GM18873 (cell line): Measurements from ENCODE around the gene SNX12.
A peak's percentile ranks its signal among the peaks of the same experiment; 100 is the strongest.
"Not testable (repeated sequence)": the region's sequence is repeated elsewhere in the genome, so short reads cannot be mapped to it uniquely, and the experiment has no call there.

ENCODE experiments used
- ATAC-seq: cut with Tn5 transposase; IDR thresholded peaks from one replicate; pipeline ENCODE4 v1.9.1; 2021; ENCODE audit warnings: mild to moderate bottlenecking, moderate library complexity, moderate number of reproducible peaks; ENCODE audit not compliant: unreplicated experiment, low FRiP score

SNX12 gene

DNA sequence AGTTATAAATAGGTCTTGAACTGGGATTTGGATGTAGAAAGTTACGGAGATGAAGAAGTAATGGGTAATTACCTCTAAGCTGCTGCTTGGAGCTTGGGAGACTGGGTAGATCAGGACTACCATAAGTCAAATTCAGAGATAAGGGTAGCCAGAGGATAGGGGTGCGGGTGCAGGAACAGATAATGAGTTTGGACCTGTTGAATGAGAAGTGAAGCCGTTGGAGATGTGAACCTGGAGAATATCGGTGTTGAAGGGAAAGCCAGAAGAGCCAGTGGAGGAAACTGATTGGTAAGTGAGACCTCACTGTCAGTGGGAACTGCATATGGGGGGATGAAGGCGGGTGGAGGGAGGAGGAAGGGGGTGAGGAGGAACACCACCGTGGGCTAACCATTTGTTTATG, 26.9 kb upstream of the SNX12 start:
- no peak for ATAC-seq

DNA sequence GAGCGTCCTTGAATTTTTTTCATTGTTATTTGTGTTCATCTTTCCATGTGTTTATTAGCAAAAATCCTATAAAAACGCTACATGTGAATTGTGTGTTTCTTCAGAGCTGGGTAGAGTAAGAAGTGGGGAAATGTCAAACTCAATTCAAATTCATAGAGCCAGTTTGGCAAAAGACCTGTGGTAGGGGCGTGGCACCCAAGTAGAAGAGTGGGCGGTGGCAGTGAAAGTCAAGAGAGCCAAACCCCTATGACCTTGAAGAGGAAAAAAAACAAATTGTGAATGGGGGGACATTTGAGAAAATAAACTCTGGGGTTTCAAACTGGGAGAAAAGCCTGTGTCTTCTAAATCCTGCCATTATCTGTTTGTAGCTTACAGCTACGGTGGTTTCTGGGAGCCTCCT, 23.1 kb upstream of the SNX12 start:
- no peak for ATAC-seq

DNA sequence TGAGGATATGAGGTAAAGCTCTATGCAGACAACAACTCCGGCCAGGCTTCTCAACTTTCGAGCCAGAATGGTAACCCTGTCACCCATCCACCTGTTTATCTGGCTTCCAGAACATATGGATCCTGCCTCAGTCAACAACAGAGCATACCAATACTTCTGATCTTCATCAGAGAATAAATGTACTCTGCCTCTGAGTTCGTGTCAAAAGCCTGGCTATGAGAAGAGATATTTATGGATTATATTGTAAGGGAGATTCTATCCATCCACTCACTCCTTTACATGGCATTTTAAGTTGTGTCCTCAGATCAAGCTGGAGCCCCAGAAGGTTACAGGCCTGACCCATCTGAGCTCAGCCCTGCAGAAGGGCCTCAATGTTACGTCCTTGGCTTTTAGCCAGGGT, 17.8 kb upstream of the SNX12 start:
- ATAC-seq, result no peak

DNA sequence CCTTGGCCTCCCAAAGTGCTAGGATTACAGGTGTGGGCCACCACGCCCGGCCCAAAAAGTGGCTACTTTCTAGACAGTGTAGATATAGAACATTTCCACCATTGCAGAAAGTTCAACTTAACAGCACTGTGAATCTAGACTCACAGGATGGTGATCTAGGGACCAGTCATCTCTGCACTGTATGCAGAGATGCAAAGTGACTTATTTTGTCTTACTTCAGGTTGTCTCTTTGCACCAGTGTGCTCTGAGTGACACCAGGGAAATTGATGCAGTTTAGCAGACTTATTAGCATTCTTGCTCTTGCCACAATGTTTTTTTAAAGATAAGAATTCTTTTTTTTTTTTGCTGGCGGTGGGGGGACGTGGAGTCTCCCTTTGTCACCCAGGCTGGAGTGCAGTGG, 14.7 kb upstream of the SNX12 start:
- no peak for ATAC-seq

DNA sequence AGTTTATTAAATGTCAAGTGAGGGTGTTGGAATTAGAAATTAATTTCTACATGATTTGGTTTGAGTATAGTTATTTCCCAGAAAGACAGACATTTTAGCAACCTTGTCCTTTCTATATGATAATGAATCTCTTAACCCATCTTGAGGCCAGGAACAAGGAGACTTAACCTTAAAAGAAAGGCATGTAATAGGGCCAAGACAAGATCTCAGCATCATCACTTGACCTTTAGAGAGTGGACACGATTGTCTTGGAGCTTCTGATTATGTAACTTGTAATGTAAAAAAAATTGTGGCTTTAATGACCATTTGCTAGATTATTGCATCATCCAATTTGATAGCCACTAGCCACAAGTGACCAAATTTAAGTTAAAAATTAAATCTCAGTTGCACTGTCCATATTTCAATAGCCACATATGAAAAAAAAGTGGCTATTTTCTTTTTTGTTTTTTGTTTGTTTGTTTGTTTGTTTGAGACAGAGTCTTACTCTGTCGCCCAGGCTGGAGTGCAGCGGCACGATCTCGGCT, 14.1 kb upstream of the SNX12 start:
- ATAC-seq, result no peak

DNA sequence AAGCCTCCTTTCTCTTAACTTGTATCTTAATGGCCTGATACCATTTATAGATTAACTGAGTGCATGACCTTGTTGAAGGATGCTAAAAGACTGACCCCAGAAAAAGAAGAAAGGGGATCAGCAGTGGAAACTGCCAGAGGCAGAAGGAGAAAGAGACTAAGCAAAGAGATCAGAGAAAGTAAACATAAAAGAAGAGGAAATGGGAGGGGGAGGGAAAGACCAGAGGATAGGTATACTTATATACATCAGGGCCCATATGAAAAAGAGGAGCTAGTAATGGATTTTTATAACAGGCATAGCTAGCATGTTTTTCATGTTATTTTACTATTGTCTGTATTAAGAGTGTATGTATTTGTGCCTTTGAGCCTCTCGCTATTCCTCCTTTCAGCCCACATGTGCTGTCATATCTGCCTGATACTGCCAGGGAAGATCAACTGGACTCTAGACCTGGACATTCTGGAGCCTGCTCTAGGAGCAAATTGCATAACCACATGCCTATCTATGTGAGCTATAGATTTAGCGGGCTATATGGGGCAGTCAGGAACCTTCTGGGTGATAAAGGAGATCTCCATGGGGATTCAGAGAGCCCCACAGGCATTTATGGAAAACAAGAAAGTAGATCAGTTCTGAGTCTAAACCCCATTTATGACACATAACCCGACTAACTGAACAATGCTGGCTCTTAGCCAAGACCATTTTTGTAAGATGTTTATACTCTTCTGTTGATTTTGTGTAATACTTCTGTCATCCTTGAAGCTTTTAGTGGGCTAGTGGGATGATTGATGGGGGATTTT, 13.4 kb upstream of the SNX12 start:
- ATAC-seq, result no peak

DNA sequence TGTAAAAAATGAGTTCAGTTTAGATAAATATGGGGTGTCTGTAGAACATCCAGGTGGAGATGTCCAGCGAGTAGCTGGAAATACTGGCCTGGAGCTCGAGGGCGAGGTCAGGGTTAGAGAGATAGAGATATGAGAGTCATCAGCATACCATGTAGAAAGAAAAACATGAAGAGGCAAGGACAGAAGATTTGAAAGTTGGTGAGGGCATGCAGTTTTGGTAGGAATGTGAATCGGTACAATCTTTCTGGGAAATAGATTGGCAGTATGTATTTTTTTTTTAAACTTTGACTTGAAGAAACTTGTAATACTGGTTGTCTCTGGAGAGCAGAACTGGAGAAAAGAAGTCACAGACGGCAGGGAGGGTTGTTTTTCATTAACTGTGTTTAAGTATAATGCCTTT, 2.4 kb upstream of the SNX12 start:
- no peak for ATAC-seq

DNA sequence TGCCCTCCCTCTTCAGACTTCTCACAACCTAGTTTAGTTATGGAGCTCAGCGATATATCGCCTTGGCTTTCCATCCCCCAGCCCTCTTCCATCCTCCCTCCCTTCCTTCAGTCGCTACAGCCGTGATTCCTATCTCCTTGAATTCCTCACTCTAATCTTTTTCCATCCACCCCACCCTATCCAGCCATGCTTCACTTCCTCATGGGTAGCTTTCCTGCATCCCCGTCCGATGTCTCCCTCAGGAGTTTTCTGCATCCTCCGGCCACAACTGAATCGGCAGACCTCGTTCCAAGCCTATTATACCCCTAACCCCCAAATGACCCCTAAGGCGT, 456 bp downstream of the SNX12 start:
- no peak for ATAC-seq

DNA sequence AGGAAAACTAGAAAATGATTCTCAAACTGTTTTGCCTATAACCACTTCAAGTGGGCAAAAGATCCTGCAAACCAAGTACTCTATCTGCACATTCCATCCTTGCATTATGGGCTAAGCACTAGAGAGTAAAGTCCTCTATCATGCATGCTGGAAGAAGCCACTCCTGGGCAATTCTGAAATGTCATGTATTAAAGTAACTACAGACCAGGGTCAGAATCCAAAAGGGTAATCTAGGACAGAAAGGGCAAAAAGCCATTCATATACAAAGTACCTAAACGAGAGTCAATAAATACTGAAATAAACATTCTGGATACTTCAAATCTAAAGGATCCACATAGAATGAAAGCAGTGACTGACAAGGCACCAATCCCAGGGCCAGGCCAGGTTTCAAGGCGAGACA, 1.0 kb downstream of the SNX12 start:
- ATAC-seq, result no peak

DNA sequence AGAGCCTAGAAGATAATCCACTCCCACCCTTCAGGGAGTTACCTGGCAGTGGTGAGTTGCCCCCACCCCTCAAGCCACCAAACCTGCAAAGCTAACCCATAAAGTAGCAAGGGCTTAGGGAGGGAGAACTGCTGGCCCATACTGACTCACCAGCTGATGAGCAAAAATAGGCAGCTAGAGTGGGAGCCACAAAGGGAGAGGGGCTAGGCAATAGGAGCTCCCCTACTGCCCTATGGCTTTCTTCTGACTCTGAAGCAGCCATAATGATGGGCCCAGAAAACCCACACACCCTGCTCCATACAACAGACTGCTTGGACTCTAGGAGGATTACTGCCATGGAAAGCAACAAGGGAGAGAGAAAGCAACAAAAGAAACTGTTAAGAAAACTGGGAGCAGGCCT, 8.0 kb downstream of the SNX12 start:
- ATAC-seq, result no peak

DNA sequence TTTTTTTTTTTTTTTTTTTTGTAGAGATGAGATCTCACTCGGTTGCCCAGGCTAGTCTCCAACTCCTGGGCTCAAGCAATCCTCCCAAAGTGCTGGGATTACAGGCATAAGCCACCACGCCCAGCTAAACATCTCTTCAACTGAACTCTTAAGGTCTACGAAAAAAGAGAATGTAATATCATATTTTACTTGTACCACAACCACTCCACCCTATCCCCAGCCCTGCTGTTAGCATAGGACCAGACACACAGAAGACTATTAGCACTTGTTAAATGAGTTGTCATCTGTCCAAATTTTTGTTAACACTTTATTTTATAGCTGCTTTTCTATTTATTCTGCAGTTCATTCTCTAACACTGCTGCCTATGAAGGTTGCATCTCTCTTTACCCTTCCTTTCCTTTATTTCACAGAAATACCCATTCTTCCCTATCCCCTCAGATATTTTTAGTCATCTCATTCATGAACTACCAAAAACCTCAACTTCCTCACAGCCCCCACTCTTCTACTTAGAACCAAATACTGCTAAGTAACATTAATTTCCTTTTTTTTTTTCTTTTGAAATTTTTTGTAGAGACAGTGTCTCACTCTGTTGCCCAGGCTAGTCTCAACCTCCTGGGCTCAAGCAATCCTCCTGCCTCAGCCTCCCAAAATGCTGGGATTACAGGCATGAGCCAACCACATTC, 10.1 kb downstream of the SNX12 start:
- no peak for ATAC-seq

DNA sequence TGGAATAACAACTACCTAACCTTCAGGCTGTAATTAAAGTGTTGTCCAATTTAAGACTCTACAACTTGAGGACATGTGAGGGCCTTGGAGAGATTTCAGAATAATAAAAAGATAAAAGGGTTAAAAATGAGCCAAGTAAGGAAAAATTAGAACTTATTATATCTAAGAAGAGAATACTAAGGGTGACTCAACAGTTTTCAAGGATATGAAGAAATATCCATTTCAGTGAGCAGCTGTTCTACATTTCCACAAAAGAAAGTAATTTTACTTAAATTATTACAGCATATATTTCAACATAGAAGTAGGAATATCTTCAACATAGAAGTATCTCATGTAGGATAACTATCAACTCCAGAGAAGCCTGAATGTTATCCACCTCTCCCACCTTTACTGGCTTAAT, 11.3 kb downstream of the SNX12 start:
- ATAC-seq, result no peak

DNA sequence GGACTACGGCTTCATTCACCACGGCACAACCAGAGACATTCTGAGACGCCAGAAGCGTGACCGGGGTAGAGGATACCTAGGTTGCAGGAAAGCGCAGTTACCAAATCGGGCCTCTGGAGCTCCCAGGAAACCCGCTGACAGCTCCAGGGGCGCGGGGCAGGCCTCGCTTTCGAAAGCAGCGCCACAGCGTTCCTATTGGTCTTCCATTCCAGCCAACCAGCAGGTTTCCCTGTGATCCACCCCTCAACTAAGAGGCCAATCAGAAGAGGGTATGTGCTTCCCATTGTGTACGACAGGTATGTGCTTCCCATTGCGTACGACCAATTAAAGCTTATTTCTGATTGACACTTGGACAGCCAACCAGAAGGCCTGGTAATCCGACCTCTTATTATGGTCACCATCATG, 14.9 kb downstream of the SNX12 start:
- ATAC-seq, result peak; percentile 95

DNA sequence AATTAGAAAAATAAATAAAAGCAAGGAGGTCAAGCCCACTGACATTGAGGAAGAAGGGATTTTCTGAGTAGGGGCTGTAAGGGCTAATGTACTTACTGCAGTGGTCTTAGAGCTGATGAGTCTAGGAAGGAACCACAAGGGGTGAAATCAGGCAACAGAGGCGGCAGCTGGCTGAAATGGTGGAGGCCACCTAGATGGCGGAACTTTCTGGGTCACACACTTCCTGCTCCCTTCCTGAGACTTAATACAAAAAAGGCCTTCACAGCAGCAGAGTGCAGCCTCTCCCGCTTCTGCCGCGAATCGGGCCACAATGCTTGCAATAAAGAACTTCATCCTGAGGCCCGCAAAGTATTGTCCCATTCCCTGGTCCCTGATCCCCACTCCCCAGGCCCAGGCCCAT, 15.4 kb downstream of the SNX12 start:
- peak; percentile 5 for ATAC-seq

DNA sequence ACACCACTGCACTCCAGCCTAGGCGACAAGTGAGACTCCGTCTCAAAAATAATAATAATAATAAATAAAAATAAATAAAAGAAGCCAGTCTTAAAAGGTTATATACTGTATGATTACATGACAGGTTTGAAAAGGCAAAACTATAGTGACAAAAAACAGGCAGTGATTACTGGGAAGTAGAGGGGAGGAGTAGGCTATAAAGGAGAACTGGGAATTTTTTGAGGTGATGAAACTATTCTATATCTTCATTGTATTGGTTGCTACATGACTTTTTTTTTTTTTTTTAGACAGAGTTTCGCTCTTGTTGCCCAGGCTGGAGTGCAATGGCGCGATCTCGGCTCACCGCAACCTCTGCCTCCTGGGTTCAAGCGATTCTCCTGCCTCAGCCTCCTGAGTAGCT, 20.2 kb downstream of the SNX12 start:
- not testable (repeated sequence) for ATAC-seq

DNA sequence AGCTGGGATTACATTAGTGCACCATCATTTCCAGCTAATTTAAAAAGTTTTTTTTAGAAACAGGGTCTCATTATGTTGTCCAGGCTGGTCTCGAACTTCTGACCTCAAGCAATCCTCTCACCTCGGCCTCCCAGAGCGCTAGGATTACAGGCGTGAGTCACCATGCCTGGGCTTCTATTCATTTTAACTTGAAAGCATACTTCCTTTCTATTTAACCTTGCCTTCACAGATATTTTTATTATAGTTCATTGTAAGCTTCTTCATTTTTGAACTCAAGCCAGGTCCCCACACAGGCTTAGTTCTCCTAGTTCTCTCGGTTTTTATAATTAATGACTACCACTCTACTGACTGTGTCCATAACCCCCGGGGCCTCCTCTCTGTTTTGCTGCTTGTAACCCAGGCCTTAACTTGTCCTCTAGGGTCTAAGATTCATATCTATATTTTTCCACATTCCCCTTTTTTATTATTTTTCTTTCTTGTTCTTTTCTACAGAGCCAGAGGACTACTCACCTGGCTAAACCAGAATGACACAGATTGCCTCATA, 50.7 kb downstream of the SNX12 start:
- ATAC-seq, result no peak
